Upper lobe of left lung (tissue), 6 donors: Measurements from ENCODE around the gene COL27A1. TPM values are rescaled to one million over a fixed set of nuclear protein-coding genes. Genes with fewer than 3 reads are reported as not detected.

Experiments used
- ATAC-seq, 2 donors: fragments of 200-7000 bp; cut with Tn5 transposase; one replicate each; pipeline ENCODE4 v1.9.1; 2022; ENCODE audit warnings: mild to moderate bottlenecking in 2 of 2, moderate library complexity in 2 of 2; ENCODE audit not compliant: low FRiP score in 2 of 2
- DNase-seq, 2 donors: peaks; one replicate each; pipeline ENCODE4 v3.0.0-alpha.2; 2019 to 2020
- H3K27ac ChIP-seq, 4 donors: fragments of 200-600 bp; sonication (generic); one replicate each; pipeline ENCODE4 v1.5.1; 2016 to 2019
- H3K27me3 ChIP-seq, 4 donors: fragments of 200-600 bp; sonication (generic); one replicate each; pipeline ENCODE4 v1.5.1; 2017 to 2019
- H3K36me3 ChIP-seq, 4 donors: fragments of 200-600 bp; sonication (generic); one replicate each; pipeline ENCODE4 v1.5.1; 2016 to 2019
- H3K4me1 ChIP-seq, 4 donors: fragments of 200-600 bp; sonication (generic); one replicate each; pipeline ENCODE4 v1.5.1; 2018 to 2019
- H3K4me3 ChIP-seq, 4 donors: fragments of 200-600 bp; sonication (generic); one replicate each; pipeline ENCODE4 v1.5.1; 2017 to 2019; ENCODE audit warnings: mild to moderate bottlenecking in 2 of 4, moderate library complexity in 1 of 4
- H3K9me3 ChIP-seq, 4 donors: fragments of 200-600 bp; sonication (generic); one replicate each; pipeline ENCODE4 v1.5.1; 2018 to 2019
- CTCF ChIP-seq, 6 experiments: fragments of 450-650 bp in 4 of 6; fragments of 200-600 bp in 2 of 6; sonication (generic) in 2 of 6; IDR thresholded peaks; one replicate each; pipeline ENCODE4 v1.5.1; 2016 to 2019; ENCODE audit warnings: antibody characterized with exemption in 6 of 6
- EP300 ChIP-seq, 4 donors: sonication (generic); formaldehyde crosslinking; IDR thresholded peaks; one replicate each; pipeline ENCODE4 v1.5.1; 2017; ENCODE audit warnings: antibody characterized with exemption in 4 of 4, control low read depth in 2 of 4
- POLR2A ChIP-seq, 4 donors: fragments of 450-650 bp; IDR thresholded peaks; one replicate each; pipeline ENCODE4 v1.5.1; 2016 to 2017; ENCODE audit warnings: antibody characterized with exemption in 4 of 4, mild to moderate bottlenecking in 2 of 4
- POLR2AphosphoS5 ChIP-seq, 2 donors: sonication (generic); formaldehyde crosslinking; IDR thresholded peaks; one replicate each; pipeline ENCODE4 v1.5.1; 2017; ENCODE audit warnings: antibody characterized with exemption in 2 of 2
- WGBS, 2 donors: methylation state at CpG; one replicate each; pipeline ENCODE4 v1.1.5; 2017 to 2018; 5-methylcytosine and 5-hydroxymethylcytosine counted together
- total RNA-seq, 6 donors: library from RNA; depleted of rRNA in 4 of 6; stranded (reverse); fragments of >200 nt in 4 of 6; gene quantifications; one replicate each; pipeline versions ENCODE4 v1.1.0 to v1.2.1, GENCODE V29; 2016 to 2021
- donor health status: DM: no; HTN: no; CAD: no; lungs with moderate emphysema.
- donor health status: DM: no; HTN: yes; CAD: no; lungs with severe emphysema.

Gene COL27A1
- total RNA-seq, 6 donors from 2014 or later: 4.0 to 55.5 (median 9.2) TPM

- DNase-seq: no peak
- no peaks in the 10 kb centered on the region for H3K36me3 ChIP-seq
- no peaks in the 10 kb centered on the region for H3K9me3 ChIP-seq
- no peak overlapping the region for H3K4me3 ChIP-seq
- 46 to 63% methylated on average over 6 to 8 of the region's 8 CpGs for WGBS, 2 donors
- TF ChIP-seq POLR2AphosphoS5 (IDR thresholded peaks at IDR 0.05) (no peak), EP300 (IDR thresholded peaks at IDR 0.05) (no peak), POLR2A (IDR thresholded peaks at IDR 0.05) (no peak), CTCF (IDR thresholded peaks at IDR 0.05) (no peak)
- no peaks in the 10 kb centered on the region for H3K27me3 ChIP-seq
- no peak for ATAC-seq
- no peak overlapping the region for H3K27ac ChIP-seq
- H3K4me1 ChIP-seq: no peaks in the 10 kb centered on the region
These were observed 41.8 kb downstream of the COL27A1 start for GRCh38 chr9:114196979-114197622.

- ATAC-seq (no peak), DNase-seq (no peak)
- Histone ChIP-seq H3K27me3 (no peaks in the 10 kb centered on the region), H3K27ac (no peak overlapping the region), H3K4me3 (no peak overlapping the region), H3K4me1 (peaks cover 0 to 9% (median 0%) of the 10 kb centered on the region in 4 donors), H3K9me3 (no peaks in the 10 kb centered on the region), H3K36me3 (no peaks in the 10 kb centered on the region)
- TF ChIP-seq EP300 (IDR thresholded peaks at IDR 0.05) (no peak), POLR2A (IDR thresholded peaks at IDR 0.05) (no peak), CTCF (IDR thresholded peaks at IDR 0.05) (no peak), POLR2AphosphoS5 (IDR thresholded peaks at IDR 0.05) (no peak)
- WGBS, 2 donors: 69 to 86% methylated on average over 6 to 8 of the region's 8 CpGs
These were observed 43.1 kb downstream of the COL27A1 start for GRCh38 chr9:114198249-114199040.

- Histone ChIP-seq H3K36me3 (no peaks in the 10 kb centered on the region), H3K4me3 (no peak overlapping the region), H3K27me3 (no peaks in the 10 kb centered on the region), H3K4me1 (peaks cover 0 to 14% (median 0%) of the 10 kb centered on the region in 4 donors), H3K9me3 (no peaks in the 10 kb centered on the region), H3K27ac (no peak overlapping the region)
- no peak for ATAC-seq
- TF ChIP-seq EP300 (IDR thresholded peaks at IDR 0.05) (no peak), CTCF (IDR thresholded peaks at IDR 0.05) (no peak), POLR2A (IDR thresholded peaks at IDR 0.05) (no peak), POLR2AphosphoS5 (IDR thresholded peaks at IDR 0.05) (no peak)
- 77 to 85% methylated on average over 17 of the region's 17 CpGs for WGBS, 2 donors
- DNase-seq: no peak
These were observed 45.5 kb downstream of the COL27A1 start for GRCh38 chr9:114200721-114201300.

- H3K9me3 ChIP-seq: no peaks in the 10 kb centered on the region
- TF ChIP-seq POLR2A (IDR thresholded peaks at IDR 0.05) (no peak), CTCF (IDR thresholded peaks at IDR 0.05) (no peak)
- ATAC-seq: no peak
- H3K27me3 ChIP-seq: no peaks in the 10 kb centered on the region
- H3K36me3 ChIP-seq: no peaks in the 10 kb centered on the region
- DNase-seq: no peak
- WGBS, 2 donors: 79 to 88% methylated on average over 6 of the region's 6 CpGs
- H3K4me1 ChIP-seq: peaks cover 0 to 14% (median 2%) of the 10 kb centered on the region in 4 donors
- no peak overlapping the region for H3K4me3 ChIP-seq
- H3K27ac ChIP-seq: no peak overlapping the region
These were observed 47.1 kb downstream of the COL27A1 start for GRCh38 chr9:114202396-114202795.
